Activated naive CD8-positive, alpha-beta T cell treated with anti-CD3 and anti-CD28 coated beads, Interleukin-2, amount 50 U/mL, for 24 hours (primary cell): ENCODE measurements around the gene CCDC110.

Experiments used
- ATAC-seq: fragments of 150-1000 bp; cut with Tn5 transposase; one replicate; pipeline ENCODE4 v1.10.0; 2021
- DNase-seq: peaks from one replicate; pipeline ENCODE4 v3.0.0; 2021
- H3K27ac Mint-ChIP-seq: one replicate; pipeline ENCODE4 v1.8.0; 2021; ENCODE audit warnings: mild to moderate bottlenecking, mixed read lengths
- H3K27me3 Mint-ChIP-seq: one replicate; pipeline ENCODE4 v1.8.0; 2021; ENCODE audit warnings: mixed read lengths
- H3K36me3 Mint-ChIP-seq: one replicate; pipeline ENCODE4 v1.8.0; 2021; ENCODE audit warnings: low read depth, mixed read lengths
- H3K4me1 Mint-ChIP-seq: one replicate; pipeline ENCODE4 v1.8.0; 2021; ENCODE audit warnings: mixed read lengths
- H3K4me3 Mint-ChIP-seq: one replicate; pipeline ENCODE4 v1.8.0; 2021; ENCODE audit warnings: mild to moderate bottlenecking, moderate library complexity, mixed read lengths
- H3K9me3 Mint-ChIP-seq: one replicate; pipeline ENCODE4 v1.8.0; 2021; ENCODE audit warnings: mixed read lengths

The CCDC110 gene

GRCh38 chr4:185464183-185464582, 7.3 kb downstream of the CCDC110 start:
- H3K4me3 Mint-ChIP-seq, result no peak overlapping the region
- no peaks in the 10 kb centered on the region for H3K36me3 Mint-ChIP-seq
- H3K27ac Mint-ChIP-seq, result no peak overlapping the region
- ATAC-seq (no peak), DNase-seq (no peak)
- H3K27me3 Mint-ChIP-seq, result peaks cover 14% of the 10 kb centered on the region
- H3K9me3 Mint-ChIP-seq, result no peaks in the 10 kb centered on the region
- H3K4me1 Mint-ChIP-seq, result no peaks in the 10 kb centered on the region

GRCh38 chr4:185463541-185463940, 8.0 kb downstream of the CCDC110 start:
- H3K4me3 Mint-ChIP-seq, result no peak overlapping the region
- H3K36me3 Mint-ChIP-seq, result no peaks in the 10 kb centered on the region
- ATAC-seq (no peak), DNase-seq (no peak)
- no peaks in the 10 kb centered on the region for H3K4me1 Mint-ChIP-seq
- peaks cover 12% of the 10 kb centered on the region for H3K27me3 Mint-ChIP-seq
- no peak overlapping the region for H3K27ac Mint-ChIP-seq
- no peaks in the 10 kb centered on the region for H3K9me3 Mint-ChIP-seq

- Mint-ChIP-seq H3K4me1 (no peaks in the 10 kb centered on the region), H3K9me3 (no peaks in the 10 kb centered on the region), H3K27ac (no peak overlapping the region), H3K4me3 (no peak overlapping the region), H3K36me3 (no peaks in the 10 kb centered on the region), H3K27me3 (peaks cover 7% of the 10 kb centered on the region)
- no peak for DNase-seq
- ATAC-seq, result no peak
Observed at GRCh38 chr4:185461565-185461964, 10.0 kb downstream of the CCDC110 start.

- no peaks in the 10 kb centered on the region for H3K36me3 Mint-ChIP-seq
- DNase-seq, result no peak
- H3K4me1 Mint-ChIP-seq, result no peaks in the 10 kb centered on the region
- no peak for ATAC-seq
- no peak overlapping the region for H3K4me3 Mint-ChIP-seq
- H3K27me3 Mint-ChIP-seq, result peaks cover 7% of the 10 kb centered on the region
- H3K27ac Mint-ChIP-seq, result no peak overlapping the region
- H3K9me3 Mint-ChIP-seq, result no peaks in the 10 kb centered on the region
Observed at GRCh38 chr4:185457136-185457535, 14.4 kb downstream of the CCDC110 start.

- Mint-ChIP-seq H3K9me3 (no peaks in the 10 kb centered on the region), H3K36me3 (no peaks in the 10 kb centered on the region), H3K4me1 (no peaks in the 10 kb centered on the region), H3K27me3 (peaks cover 7% of the 10 kb centered on the region), H3K27ac (no peak overlapping the region), H3K4me3 (no peak overlapping the region)
- no peak for ATAC-seq
- no peak for DNase-seq
Observed at GRCh38 chr4:185456131-185456530, 15.4 kb downstream of the CCDC110 start.

GRCh38 chr4:185445209-185445608, 26.3 kb downstream of the CCDC110 start:
- no peak for ATAC-seq
- no peak for DNase-seq
- Mint-ChIP-seq H3K27ac (no peak overlapping the region), H3K36me3 (no peaks in the 10 kb centered on the region), H3K4me1 (no peaks in the 10 kb centered on the region), H3K4me3 (no peak overlapping the region), H3K9me3 (no peaks in the 10 kb centered on the region), H3K27me3 (peaks cover 9% of the 10 kb centered on the region)

GRCh38 chr4:185441479-185441878, 30.1 kb downstream of the CCDC110 start:
- ATAC-seq, result no peak

GRCh38 chr4:185437809-185438208, 33.7 kb downstream of the CCDC110 start:
- no peaks in the 10 kb centered on the region for H3K9me3 Mint-ChIP-seq
- ATAC-seq, result no peak
- DNase-seq, result no peak
- no peaks in the 10 kb centered on the region for H3K36me3 Mint-ChIP-seq
- H3K27me3 Mint-ChIP-seq, result peaks cover 6% of the 10 kb centered on the region
- H3K4me3 Mint-ChIP-seq, result no peak overlapping the region
- no peaks in the 10 kb centered on the region for H3K4me1 Mint-ChIP-seq
- H3K27ac Mint-ChIP-seq, result no peak overlapping the region

More at GRCh38 chr4:185441479-185441878, 30.1 kb downstream of the CCDC110 start:
- no peak for DNase-seq
- H3K36me3 Mint-ChIP-seq, result no peaks in the 10 kb centered on the region
- H3K4me1 Mint-ChIP-seq, result no peaks in the 10 kb centered on the region
- no peak overlapping the region for H3K4me3 Mint-ChIP-seq
- H3K9me3 Mint-ChIP-seq, result no peaks in the 10 kb centered on the region
- no peak overlapping the region for H3K27ac Mint-ChIP-seq
- H3K27me3 Mint-ChIP-seq, result peaks cover 2% of the 10 kb centered on the region

GRCh38 chr4:185435466-185435865, 36.1 kb downstream of the CCDC110 start:
- Mint-ChIP-seq H3K4me1 (no peaks in the 10 kb centered on the region), H3K9me3 (no peaks in the 10 kb centered on the region), H3K36me3 (no peaks in the 10 kb centered on the region), H3K4me3 (no peak overlapping the region), H3K27me3 (peaks cover 4% of the 10 kb centered on the region), H3K27ac (no peak overlapping the region)
- no peak for ATAC-seq
- no peak for DNase-seq

GRCh38 chr4:185429660-185430059, 41.9 kb downstream of the CCDC110 start:
- peaks cover 3% of the 10 kb centered on the region for H3K36me3 Mint-ChIP-seq
- H3K4me1 Mint-ChIP-seq, result peaks cover 11% of the 10 kb centered on the region
- no peaks in the 10 kb centered on the region for H3K9me3 Mint-ChIP-seq
- H3K27me3 Mint-ChIP-seq, result peaks cover 4% of the 10 kb centered on the region
- no peak overlapping the region for H3K27ac Mint-ChIP-seq
- no peak for DNase-seq
- no peak overlapping the region for H3K4me3 Mint-ChIP-seq
- no peak for ATAC-seq

- no peak overlapping the region for H3K27ac Mint-ChIP-seq
- H3K9me3 Mint-ChIP-seq, result no peaks in the 10 kb centered on the region
- H3K4me3 Mint-ChIP-seq, result peak overlapping the region; percentile 41
Observed at GRCh38 chr4:185426960-185427688, 44.4 kb downstream of the CCDC110 start.

GRCh38 chr4:185425647-185426352, 45.7 kb downstream of the CCDC110 start, which contains the start of gene UFSP2:
UFSP2 (minus strand) TSS chr4:185425964; CDS start chr4:185425868, 96 bp downstream.
- DNase-seq (peak; percentile 85), ATAC-seq (peak; percentile 94)
- peak within 1 kb of the TSS; percentile 100 for H3K27ac Mint-ChIP-seq
- no peaks in the 10 kb centered on the region for H3K9me3 Mint-ChIP-seq
- H3K4me3 Mint-ChIP-seq, result peak within 1 kb of the TSS; percentile 90
- H3K27me3 Mint-ChIP-seq, result peaks cover 4% of the 10 kb centered on the region
- peaks cover 13% of the 10 kb centered on the region for H3K36me3 Mint-ChIP-seq
- H3K4me1 Mint-ChIP-seq, result peaks cover 32% of the 10 kb centered on the region

More at GRCh38 chr4:185426960-185427688, 44.4 kb downstream of the CCDC110 start:
- ATAC-seq (no peak), DNase-seq (no peak)
- peaks cover 4% of the 10 kb centered on the region for H3K27me3 Mint-ChIP-seq
- peaks cover 3% of the 10 kb centered on the region for H3K36me3 Mint-ChIP-seq
- H3K4me1 Mint-ChIP-seq, result peaks cover 25% of the 10 kb centered on the region

- Mint-ChIP-seq H3K4me1 (peaks cover 32% of the 10 kb centered on the region), H3K27ac (peak overlapping the region; percentile 100), H3K27me3 (peaks cover 4% of the 10 kb centered on the region), H3K4me3 (peak overlapping the region; percentile 90), H3K36me3 (peaks cover 13% of the 10 kb centered on the region), H3K9me3 (no peaks in the 10 kb centered on the region)
- ATAC-seq (no peak), DNase-seq (peak; percentile 11)
Observed at GRCh38 chr4:185424905-185425646, 46.5 kb downstream of the CCDC110 start.

GRCh38 chr4:185421366-185422124, 50.0 kb downstream of the CCDC110 start:
- no peaks in the 10 kb centered on the region for H3K27me3 Mint-ChIP-seq
- no peak overlapping the region for H3K4me3 Mint-ChIP-seq
- H3K27ac Mint-ChIP-seq, result no peak overlapping the region
- peaks cover 28% of the 10 kb centered on the region for H3K4me1 Mint-ChIP-seq
- ATAC-seq (no peak), DNase-seq (no peak)
- H3K9me3 Mint-ChIP-seq, result no peaks in the 10 kb centered on the region
- peaks cover 25% of the 10 kb centered on the region for H3K36me3 Mint-ChIP-seq
